Prostate gland (tissue), 2 donors: Measurements from ENCODE around the gene ANXA1. TPM values are rescaled to one million over a fixed set of nuclear protein-coding genes. Genes with fewer than 3 reads are reported as not detected.
"Not testable (repeated sequence)": the region's sequence is repeated elsewhere in the genome, so short reads cannot be mapped to it uniquely, and the experiment has no call there.

Experiments
- DNase-seq: peaks from one replicate; pipeline ENCODE4 v3.0.0-alpha.2; 2019; ENCODE audit warnings: low spot score
- H3K27ac ChIP-seq, 2 donors: fragments of 200-600 bp; sonication (generic); 2 replicates each; pipeline ENCODE4 v1.5.1; 2017 to 2019
- H3K27me3 ChIP-seq: fragments of 200-600 bp; sonication (generic); replicated peaks from 2 replicates; pipeline ENCODE4 v1.5.1; 2019; ENCODE audit not compliant: insufficient read depth
- H3K36me3 ChIP-seq, 2 donors: fragments of 200-600 bp; sonication (generic); 1 replicate in 1 of 2; 2 replicates in 1 of 2; pipeline versions ENCODE4 v1.5.1 to v1.8.1; 2017 to 2019
- H3K4me1 ChIP-seq: fragments of 200-600 bp; sonication (generic); replicated peaks from 2 replicates; pipeline ENCODE4 v1.5.1; 2019
- H3K4me3 ChIP-seq, 2 donors: fragments of 200-600 bp; sonication (generic); 2 replicates each; pipeline ENCODE4 v1.5.1; 2017 to 2019
- H3K9me3 ChIP-seq: fragments of 200-600 bp; sonication (generic); 2 replicates; pipeline ENCODE4 v1.5.1; 2017
- POLR2A ChIP-seq: fragments of 450-650 bp; IDR thresholded peaks from one replicate; pipeline ENCODE4 v1.6.1; 2016; ENCODE audit warnings: antibody characterized with exemption, mild to moderate bottlenecking
- POLR2AphosphoS5 ChIP-seq: sonication (generic); formaldehyde crosslinking; IDR thresholded peaks from one replicate; pipeline ENCODE4 v1.6.1; 2017; ENCODE audit warnings: antibody characterized with exemption
- WGBS: methylation state at CpG from one replicate; pipeline ENCODE4 v1.1.5; 2018; 5-methylcytosine and 5-hydroxymethylcytosine counted together
- intact Hi-C: fragments of 100-400 bp; cut with DNase I; formaldehyde crosslinking; loops from one replicate; pipeline ENCODE4 v1.14.2; 2022
- total RNA-seq, 2 donors: library from RNA; depleted of rRNA; stranded (reverse); fragments of >200 nt; gene quantifications; one replicate each; pipeline ENCODE4 v1.1.0, GENCODE V29; 2016
- TF ChIP-seq, protein P1 (sequence below), 4 experiments: fragments of 200-600 bp in 2 of 4; fragments of 450-650 bp in 2 of 4; sonication (generic) in 2 of 4; IDR thresholded peaks; 1 replicate in 3 of 4; 2 replicates in 1 of 4; pipeline ENCODE4 v1.5.1; 2016 to 2019; ENCODE audit warnings: antibody characterized with exemption in 4 of 4, mild to moderate bottlenecking in 2 of 4, moderate library complexity in 2 of 4

The ANXA1 gene
- total RNA-seq, 2 donors from 2014 or later, result 65.3 to 341 TPM

DNA sequence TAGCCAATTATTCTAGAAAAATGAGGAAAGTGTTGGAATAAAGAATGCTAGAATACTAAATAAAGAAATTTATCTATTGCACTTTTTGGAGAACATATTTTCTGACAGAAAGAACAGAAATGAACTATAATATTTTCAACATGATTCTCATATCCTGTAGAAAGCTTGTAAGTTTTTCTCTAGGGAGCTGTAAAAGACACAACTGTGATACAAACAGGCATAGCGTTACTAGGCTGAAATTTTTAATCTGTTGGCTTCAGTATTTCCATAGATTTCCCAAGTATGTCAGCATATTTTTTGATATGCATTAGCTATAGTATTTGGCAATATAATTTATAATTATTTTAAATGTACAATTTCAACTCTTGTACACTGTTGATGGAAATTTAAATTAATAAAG is 31.3 kb downstream of the ANXA1 start:
- Histone ChIP-seq H3K4me1 (peaks cover 2% of the 10 kb centered on the region), H3K9me3 (no peaks in the 10 kb centered on the region), H3K4me3 (no peak overlapping the region), H3K27ac (no peak overlapping the region), H3K36me3 (no peaks in the 10 kb centered on the region), H3K27me3 (no peaks in the 10 kb centered on the region)
- TF ChIP-seq, protein P1, sequence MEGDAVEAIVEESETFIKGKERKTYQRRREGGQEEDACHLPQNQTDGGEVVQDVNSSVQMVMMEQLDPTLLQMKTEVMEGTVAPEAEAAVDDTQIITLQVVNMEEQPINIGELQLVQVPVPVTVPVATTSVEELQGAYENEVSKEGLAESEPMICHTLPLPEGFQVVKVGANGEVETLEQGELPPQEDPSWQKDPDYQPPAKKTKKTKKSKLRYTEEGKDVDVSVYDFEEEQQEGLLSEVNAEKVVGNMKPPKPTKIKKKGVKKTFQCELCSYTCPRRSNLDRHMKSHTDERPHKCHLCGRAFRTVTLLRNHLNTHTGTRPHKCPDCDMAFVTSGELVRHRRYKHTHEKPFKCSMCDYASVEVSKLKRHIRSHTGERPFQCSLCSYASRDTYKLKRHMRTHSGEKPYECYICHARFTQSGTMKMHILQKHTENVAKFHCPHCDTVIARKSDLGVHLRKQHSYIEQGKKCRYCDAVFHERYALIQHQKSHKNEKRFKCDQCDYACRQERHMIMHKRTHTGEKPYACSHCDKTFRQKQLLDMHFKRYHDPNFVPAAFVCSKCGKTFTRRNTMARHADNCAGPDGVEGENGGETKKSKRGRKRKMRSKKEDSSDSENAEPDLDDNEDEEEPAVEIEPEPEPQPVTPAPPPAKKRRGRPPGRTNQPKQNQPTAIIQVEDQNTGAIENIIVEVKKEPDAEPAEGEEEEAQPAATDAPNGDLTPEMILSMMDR (IDR thresholded peaks at IDR 0.05), result no peak
- TF ChIP-seq POLR2A, result no peak
- TF ChIP-seq POLR2AphosphoS5, result no peak
- intact Hi-C loops, result loop anchor here (5.0 to 10.0 kb wide), 2 partner anchors 76 to 308 kb away; no protein-coding TSS in a partner anchor
- 79% methylated on average over 1 of the region's 1 CpG for WGBS
- no peak for DNase-seq

DNA sequence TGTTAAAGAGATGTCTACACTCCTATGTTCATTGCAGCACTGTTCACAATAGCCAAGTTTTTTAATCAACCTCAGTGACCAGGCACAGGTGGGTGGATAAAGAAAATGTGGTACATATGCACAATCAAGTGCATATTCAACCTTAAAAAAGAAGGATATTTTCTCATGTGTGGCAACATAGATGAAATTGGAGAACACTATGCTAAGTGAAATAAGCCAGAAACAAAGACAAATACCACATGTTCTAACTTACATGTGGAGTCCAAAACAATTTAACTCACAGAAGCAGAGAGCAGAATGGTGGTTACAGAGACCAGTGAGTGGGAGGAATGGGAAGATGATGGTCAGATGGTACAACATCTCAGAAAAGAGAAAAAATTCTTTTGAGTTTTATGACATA is 31.8 kb downstream of the ANXA1 start:
- no peaks in the 10 kb centered on the region for H3K9me3 ChIP-seq
- no peak overlapping the region for H3K4me3 ChIP-seq
- TF ChIP-seq, protein P1 (IDR thresholded peaks at IDR 0.05), result no peak
- TF ChIP-seq POLR2AphosphoS5 (no peak), POLR2A (no peak)
- no peak overlapping the region for H3K27ac ChIP-seq
- H3K4me1 ChIP-seq, result peaks cover 2% of the 10 kb centered on the region
- intact Hi-C loops, result loop anchor here (5.0 to 10.0 kb wide), 2 partner anchors 76 to 309 kb away; no protein-coding TSS in a partner anchor
- no peaks in the 10 kb centered on the region for H3K27me3 ChIP-seq
- no peaks in the 10 kb centered on the region for H3K36me3 ChIP-seq
- DNase-seq, result no peak

DNA sequence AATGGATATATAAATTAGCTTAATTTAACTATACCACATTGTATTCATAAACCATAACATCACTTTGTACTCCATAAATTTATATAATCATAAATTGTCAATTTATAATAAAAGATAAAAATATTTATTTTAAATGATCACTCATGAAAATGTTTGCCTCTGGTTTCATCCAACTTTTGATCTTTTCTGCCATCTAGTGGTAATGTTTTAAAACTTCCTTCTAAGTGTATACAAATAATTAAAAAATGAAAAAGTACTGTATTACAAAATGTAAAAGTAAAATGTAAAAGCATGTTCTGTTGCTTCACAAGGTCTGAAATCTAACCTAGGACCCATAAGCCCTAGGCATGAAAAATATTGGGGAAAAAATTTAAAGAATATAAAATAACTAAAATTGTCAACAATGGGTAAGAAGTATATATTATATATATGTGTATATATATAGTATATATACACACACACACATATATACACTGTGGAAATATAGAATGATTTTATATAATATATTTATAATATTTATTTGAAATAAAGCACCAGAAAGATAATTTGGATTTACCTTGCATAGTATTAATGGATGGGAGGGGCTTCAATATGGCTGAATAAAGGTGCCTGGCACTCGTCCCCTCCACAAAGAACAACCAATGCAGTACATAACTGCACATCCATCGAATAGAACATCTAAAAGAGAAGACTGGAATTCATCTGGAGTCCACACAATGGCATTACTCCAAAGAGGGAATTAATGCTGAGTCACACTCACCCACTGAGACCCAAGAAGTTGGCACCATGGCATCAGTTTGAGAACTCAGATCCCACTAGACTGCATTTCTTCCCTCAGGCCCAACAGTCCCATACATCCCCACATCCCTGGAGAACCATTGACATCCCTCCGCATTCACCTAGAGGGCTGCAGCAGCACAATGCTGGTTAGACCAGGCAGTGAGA is 32.5 kb downstream of the ANXA1 start:
- H3K9me3 ChIP-seq, result no peaks in the 10 kb centered on the region
- no peak overlapping the region for H3K4me3 ChIP-seq
- no peak overlapping the region for H3K27ac ChIP-seq
- no peaks in the 10 kb centered on the region for H3K27me3 ChIP-seq
- intact Hi-C loops, result loop anchor here (5.0 to 10.0 kb wide), 2 partner anchors 77 to 309 kb away; no protein-coding TSS in a partner anchor
- DNase-seq, result no peak
- H3K4me1 ChIP-seq, result peaks cover 2% of the 10 kb centered on the region
- WGBS, result 54% methylated on average over 3 of the region's 3 CpGs
- TF ChIP-seq POLR2A, result no peak
- TF ChIP-seq POLR2AphosphoS5, result no peak
- TF ChIP-seq, protein P1 (IDR thresholded peaks at IDR 0.05), result peak; percentile 12 to 77 (median 59)
- no peaks in the 10 kb centered on the region for H3K36me3 ChIP-seq

DNA sequence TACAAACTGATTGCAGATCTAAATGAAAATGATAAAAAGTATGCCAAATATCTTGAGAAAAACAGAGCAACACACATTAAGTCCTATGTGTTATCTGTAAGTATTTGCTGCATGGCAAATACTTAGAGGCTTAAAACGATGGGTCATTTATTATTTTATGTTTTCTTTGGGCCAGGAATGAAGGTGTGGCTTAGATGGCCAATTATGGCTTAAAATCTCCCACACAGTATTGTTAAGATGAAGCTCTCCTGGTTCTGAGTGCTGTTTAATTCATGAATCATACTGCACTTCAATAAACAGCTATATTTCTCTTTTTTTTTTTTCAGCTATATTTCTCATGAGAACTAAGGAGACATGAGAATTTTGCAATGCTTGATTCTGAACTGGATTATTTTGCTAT is 39.4 kb downstream of the ANXA1 start:
- 21% methylated on average over 1 of the region's 1 CpG for WGBS
- intact Hi-C loops, H3K27me3 ChIP-seq, H3K9me3 ChIP-seq, DNase-seq, H3K4me1 ChIP-seq, H3K4me3 ChIP-seq, H3K27ac ChIP-seq, H3K36me3 ChIP-seq: not testable (repeated sequence)

DNA sequence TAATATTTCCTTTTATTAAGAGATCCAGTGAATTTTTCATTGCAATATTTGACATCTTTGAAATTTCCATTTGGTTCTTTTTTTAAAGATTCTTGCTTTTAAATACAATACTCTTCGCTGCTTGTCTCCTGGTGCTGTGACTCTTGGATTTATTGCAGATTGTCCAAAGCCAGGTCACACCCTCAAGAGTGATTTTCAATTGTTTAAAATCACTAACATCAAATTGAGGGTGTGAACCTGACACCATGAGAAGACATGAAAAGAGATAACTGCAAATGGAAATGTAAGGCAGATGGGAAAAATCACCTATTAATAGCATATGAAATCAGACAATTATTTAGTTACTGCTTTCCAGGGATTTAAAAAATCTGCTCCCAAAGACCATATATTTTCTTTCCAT is 42.6 kb downstream of the ANXA1 start:
- H3K36me3 ChIP-seq, result no peaks in the 10 kb centered on the region
- H3K27me3 ChIP-seq, result no peaks in the 10 kb centered on the region
- no peak overlapping the region for H3K27ac ChIP-seq
- H3K4me1 ChIP-seq, result no peaks in the 10 kb centered on the region
- no peak overlapping the region for H3K4me3 ChIP-seq
- DNase-seq, result no peak
- no peaks in the 10 kb centered on the region for H3K9me3 ChIP-seq
- intact Hi-C loops, result no loop called here
- TF ChIP-seq, protein P1 (IDR thresholded peaks at IDR 0.05), result no peak
- no peak for TF ChIP-seq POLR2A
- no peak for TF ChIP-seq POLR2AphosphoS5
- 89% methylated on average over 1 of the region's 1 CpG for WGBS
